ENCODE results near the gene HSPG2. TPM values are rescaled to one million over a fixed set of nuclear protein-coding genes. Genes with fewer than 3 reads are reported as not detected.

HSPG2 gene
- total and polyA plus RNA-seq, 2 experiments from 2014 or later: 62.3 to 193 TPM

- H3K9me3 ChIP-seq (ENCODE audit: low read depth): no peaks in the 10 kb centered on the region
- TF ChIP-seq, protein P1, sequence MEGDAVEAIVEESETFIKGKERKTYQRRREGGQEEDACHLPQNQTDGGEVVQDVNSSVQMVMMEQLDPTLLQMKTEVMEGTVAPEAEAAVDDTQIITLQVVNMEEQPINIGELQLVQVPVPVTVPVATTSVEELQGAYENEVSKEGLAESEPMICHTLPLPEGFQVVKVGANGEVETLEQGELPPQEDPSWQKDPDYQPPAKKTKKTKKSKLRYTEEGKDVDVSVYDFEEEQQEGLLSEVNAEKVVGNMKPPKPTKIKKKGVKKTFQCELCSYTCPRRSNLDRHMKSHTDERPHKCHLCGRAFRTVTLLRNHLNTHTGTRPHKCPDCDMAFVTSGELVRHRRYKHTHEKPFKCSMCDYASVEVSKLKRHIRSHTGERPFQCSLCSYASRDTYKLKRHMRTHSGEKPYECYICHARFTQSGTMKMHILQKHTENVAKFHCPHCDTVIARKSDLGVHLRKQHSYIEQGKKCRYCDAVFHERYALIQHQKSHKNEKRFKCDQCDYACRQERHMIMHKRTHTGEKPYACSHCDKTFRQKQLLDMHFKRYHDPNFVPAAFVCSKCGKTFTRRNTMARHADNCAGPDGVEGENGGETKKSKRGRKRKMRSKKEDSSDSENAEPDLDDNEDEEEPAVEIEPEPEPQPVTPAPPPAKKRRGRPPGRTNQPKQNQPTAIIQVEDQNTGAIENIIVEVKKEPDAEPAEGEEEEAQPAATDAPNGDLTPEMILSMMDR (IDR thresholded peaks at IDR 0.05; ENCODE audit: low read depth, low read length): no peak
- H3K27me3 ChIP-seq: no peaks in the 10 kb centered on the region
These were observed 163.5 kb downstream of the HSPG2 start for GRCh38 chr1:21773585-21773984.

More at GRCh38 chr1:21773585-21773984, 163.5 kb downstream of the HSPG2 start:
- Histone ChIP-seq H3K36me3 (peaks cover 3% of the 10 kb centered on the region), H3K4me3 (no peak overlapping the region), H3K27ac (no peak overlapping the region), H3K4me1 (ENCODE audit: low read depth) (no peaks in the 10 kb centered on the region)
- DNase-seq (ENCODE audit: low read depth in 1 of 2, low spot score in 1 of 2): no peak

Other genes starting within 250 kb of the HSPG2 start
- 20.1 and 29.6 TPM in 2 replicates for gene USP48, start 154.2 kb downstream of the HSPG2 start, total RNA-seq
- 39.2 and 52.4 TPM in 2 replicates for gene USP48, start 154.2 kb downstream of the HSPG2 start, polyA plus RNA-seq
- 0.28 and 0.77 TPM in 2 replicates for gene LDLRAD2, start 125.0 kb downstream of the HSPG2 start, total RNA-seq
- gene LDLRAD2, start 125.0 kb downstream of the HSPG2 start, polyA plus RNA-seq: 1.3 and 3.4 TPM in 2 replicates
- not detected in 2 replicates for gene CELA3B, start 39.7 kb upstream of the HSPG2 start, total RNA-seq
- not detected in 2 replicates for gene CELA3B, start 39.7 kb upstream of the HSPG2 start, polyA plus RNA-seq
- not detected in 2 replicates for gene CELA3A, start 64.3 kb upstream of the HSPG2 start, total RNA-seq
- not detected in 2 replicates for gene CELA3A, start 64.3 kb upstream of the HSPG2 start, polyA plus RNA-seq
- gene CDC42, start 115.4 kb upstream of the HSPG2 start, total RNA-seq: 140 and 167 TPM in 2 replicates
- gene CDC42, start 115.4 kb upstream of the HSPG2 start, polyA plus RNA-seq: 72.0 and 76.7 TPM in 2 replicates
- 0.04 TPM in 1 of 2 replicates, not detected in the other for gene WNT4, start 205.8 kb upstream of the HSPG2 start, total RNA-seq
- 0.36 TPM in 1 of 2 replicates, not detected in the other for gene WNT4, start 205.8 kb upstream of the HSPG2 start, polyA plus RNA-seq

Data from cardiac muscle cell (in vitro differentiated cells and primary cell).